ENCODE data around the gene MPRIP.

GRCh38 chr17:17035490-17035889, 6.8 kb upstream of the MPRIP start:
- TF ChIP-seq CTCF (IDR thresholded peaks at IDR 0.05; ENCODE audit: borderline replicate concordance, extremely low read depth, low read length, poor library complexity, severe bottlenecking) (no peak), EZH2 (IDR thresholded peaks at IDR 0.05; ENCODE audit: borderline replicate concordance, low read depth, low read length, severe bottlenecking) (no peak)

All from DND-41 (cell line).